Upper lobe of right lung (tissue), 1 donor: ENCODE results near the gene LRMDA. TPM values are rescaled to one million over a fixed set of nuclear protein-coding genes. Genes with fewer than 3 reads are reported as not detected.

ENCODE experiments used
- ATAC-seq: fragments of 200-7000 bp; cut with Tn5 transposase; one replicate; pipeline ENCODE4 v1.9.1; 2020; ENCODE audit warnings: mild to moderate bottlenecking, moderate library complexity
- DNase-seq: peaks from one replicate; pipeline ENCODE4 v3.0.0-alpha.2; 2020
- H3K27ac ChIP-seq: fragments of 200-600 bp; one replicate; pipeline ENCODE4 v1.8.0; 2022
- H3K27me3 ChIP-seq: fragments of 200-600 bp; one replicate; pipeline ENCODE4 v1.8.0; 2022; ENCODE audit warnings: mild to moderate bottlenecking
- H3K36me3 ChIP-seq: fragments of 200-600 bp; one replicate; pipeline ENCODE4 v1.8.0; 2022
- H3K4me1 ChIP-seq: fragments of 200-600 bp; one replicate; pipeline ENCODE4 v1.8.0; 2022
- H3K4me3 ChIP-seq: fragments of 200-600 bp; one replicate; pipeline ENCODE4 v1.8.0; 2022; ENCODE audit warnings: mild to moderate bottlenecking
- H3K9me3 ChIP-seq: fragments of 200-600 bp; one replicate; pipeline ENCODE4 v1.8.0; 2022
- intact Hi-C: fragments of 100-400 bp; cut with DNase I; formaldehyde crosslinking; loops from one replicate; pipeline ENCODE4 v1.11.0; 2022
- total RNA-seq: library from RNA; stranded (reverse); fragmentation: NEBNext Ultra II Directional; extraction: Animal tissue kit (Norgen Biotek cat#: 25700); gene quantifications from one replicate; pipeline ENCODE4 v1.2.1, GENCODE V29; 2021
- TF ChIP-seq, protein P1 (sequence below): fragments of 200-600 bp; IDR thresholded peaks from one replicate; pipeline ENCODE4 v1.8.0; 2022; ENCODE audit warnings: antibody characterized with exemption
- donor health status: DM: no; HTN: yes; CAD: no; lungs with severe emphysema.

LRMDA gene
- total RNA-seq, 1 donor from 2014 or later, result 20.0 TPM

- Histone ChIP-seq H3K27me3 (no peaks in the 10 kb centered on the region), H3K36me3 (no peaks in the 10 kb centered on the region), H3K4me1 (peaks cover 5% of the 10 kb centered on the region), H3K4me3 (no peak overlapping the region), H3K27ac (no peak overlapping the region), H3K9me3 (no peaks in the 10 kb centered on the region)
- no peak for DNase-seq
- ATAC-seq, result no peak
- intact Hi-C loops, result no loop called here
- TF ChIP-seq, protein P1, sequence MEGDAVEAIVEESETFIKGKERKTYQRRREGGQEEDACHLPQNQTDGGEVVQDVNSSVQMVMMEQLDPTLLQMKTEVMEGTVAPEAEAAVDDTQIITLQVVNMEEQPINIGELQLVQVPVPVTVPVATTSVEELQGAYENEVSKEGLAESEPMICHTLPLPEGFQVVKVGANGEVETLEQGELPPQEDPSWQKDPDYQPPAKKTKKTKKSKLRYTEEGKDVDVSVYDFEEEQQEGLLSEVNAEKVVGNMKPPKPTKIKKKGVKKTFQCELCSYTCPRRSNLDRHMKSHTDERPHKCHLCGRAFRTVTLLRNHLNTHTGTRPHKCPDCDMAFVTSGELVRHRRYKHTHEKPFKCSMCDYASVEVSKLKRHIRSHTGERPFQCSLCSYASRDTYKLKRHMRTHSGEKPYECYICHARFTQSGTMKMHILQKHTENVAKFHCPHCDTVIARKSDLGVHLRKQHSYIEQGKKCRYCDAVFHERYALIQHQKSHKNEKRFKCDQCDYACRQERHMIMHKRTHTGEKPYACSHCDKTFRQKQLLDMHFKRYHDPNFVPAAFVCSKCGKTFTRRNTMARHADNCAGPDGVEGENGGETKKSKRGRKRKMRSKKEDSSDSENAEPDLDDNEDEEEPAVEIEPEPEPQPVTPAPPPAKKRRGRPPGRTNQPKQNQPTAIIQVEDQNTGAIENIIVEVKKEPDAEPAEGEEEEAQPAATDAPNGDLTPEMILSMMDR, result no peak
These were observed 519.7 kb downstream of the LRMDA start for GRCh38 chr10:75950997-75951589.

- DNase-seq (no peak), ATAC-seq (no peak)
- Histone ChIP-seq H3K36me3 (no peaks in the 10 kb centered on the region), H3K9me3 (no peaks in the 10 kb centered on the region), H3K27me3 (no peaks in the 10 kb centered on the region), H3K4me1 (peaks cover 5% of the 10 kb centered on the region), H3K4me3 (no peak overlapping the region), H3K27ac (no peak overlapping the region)
- intact Hi-C loops, result no loop called here
- TF ChIP-seq, protein P1, result no peak
These were observed 520.2 kb downstream of the LRMDA start for GRCh38 chr10:75951627-75952026.

- Histone ChIP-seq H3K36me3 (no peaks in the 10 kb centered on the region), H3K4me3 (no peak overlapping the region), H3K27ac (no peak overlapping the region), H3K9me3 (no peaks in the 10 kb centered on the region), H3K4me1 (peaks cover 5% of the 10 kb centered on the region), H3K27me3 (no peaks in the 10 kb centered on the region)
- DNase-seq (no peak), ATAC-seq (no peak)
- intact Hi-C loops, result no loop called here
- TF ChIP-seq, protein P1, result no peak
These were observed 520.7 kb downstream of the LRMDA start for GRCh38 chr10:75952093-75952492.

DNA sequence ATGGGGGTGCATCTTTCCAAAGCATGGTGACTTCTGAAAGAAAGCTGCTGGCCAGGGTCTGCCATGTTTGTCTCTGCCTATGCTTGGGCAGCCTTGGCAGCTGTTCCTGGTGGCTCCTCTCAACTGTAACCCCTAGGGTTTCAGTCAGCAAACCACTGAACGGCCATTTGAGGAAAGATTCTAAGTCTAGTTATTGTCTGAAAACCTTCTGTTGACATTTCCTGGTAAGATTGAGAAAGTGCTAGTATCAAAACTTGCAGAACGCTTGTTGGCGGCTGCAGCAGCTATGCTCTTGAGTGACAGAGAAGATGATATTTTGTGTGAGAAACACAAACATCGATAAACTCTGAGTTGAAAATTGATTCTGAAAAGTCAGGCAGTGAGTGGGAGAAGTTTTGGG lies 523.1 kb downstream of the LRMDA start:
- no peak for ATAC-seq
- intact Hi-C loops, result no loop called here
- no peak for DNase-seq

DNA sequence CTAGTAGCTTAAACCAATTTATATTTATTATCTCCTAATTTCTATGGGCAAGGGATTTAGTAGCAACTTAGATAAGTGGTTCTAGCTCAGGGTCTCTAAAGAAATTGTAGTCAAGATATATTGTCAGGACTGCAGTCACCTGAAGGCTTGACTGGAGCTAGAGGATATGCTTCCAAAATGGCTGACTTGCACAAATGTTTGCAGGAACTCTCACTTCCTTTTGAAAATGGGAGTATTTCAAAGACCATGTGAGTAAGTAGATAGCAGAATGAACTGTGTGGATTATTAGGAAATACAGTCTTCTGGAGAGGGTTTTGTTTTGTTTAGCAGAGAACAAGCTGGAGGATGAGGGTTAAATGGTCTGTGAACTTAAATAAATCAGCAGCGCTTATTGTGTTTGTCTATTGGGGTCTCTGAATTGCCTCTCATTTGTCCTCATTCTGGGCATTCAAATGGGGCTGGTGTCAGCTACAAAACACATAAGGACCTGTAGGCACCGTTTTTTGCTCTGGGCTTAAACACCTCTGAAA lies 524.6 kb downstream of the LRMDA start:
- TF ChIP-seq, protein P1, result no peak
- no peak overlapping the region for H3K27ac ChIP-seq
- peak; percentile 34 for ATAC-seq
- intact Hi-C loops, result no loop called here
- no peak for DNase-seq
- H3K4me3 ChIP-seq, result no peak overlapping the region
- H3K36me3 ChIP-seq, result no peaks in the 10 kb centered on the region
- peaks cover 5% of the 10 kb centered on the region for H3K4me1 ChIP-seq
- no peaks in the 10 kb centered on the region for H3K27me3 ChIP-seq
- H3K9me3 ChIP-seq, result no peaks in the 10 kb centered on the region

More for the DNA sequence above, 523.1 kb downstream of the LRMDA start:
- no peaks in the 10 kb centered on the region for H3K9me3 ChIP-seq
- TF ChIP-seq, protein P1, result no peak
- no peaks in the 10 kb centered on the region for H3K27me3 ChIP-seq
- H3K4me1 ChIP-seq, result peaks cover 5% of the 10 kb centered on the region
- no peak overlapping the region for H3K4me3 ChIP-seq
- H3K27ac ChIP-seq, result no peak overlapping the region
- no peaks in the 10 kb centered on the region for H3K36me3 ChIP-seq
